B cell (primary cell): ENCODE measurements around the gene ATP2B3. TPM values are rescaled to one million over a fixed set of nuclear protein-coding genes. Genes with fewer than 3 reads are reported as not detected.

ENCODE experiments used
- ATAC-seq: fragments of 200-7000 bp; cut with Tn5 transposase; one replicate; pipeline ENCODE4 v1.10.0; 2021; ENCODE audit warnings: low read depth, mild to moderate bottlenecking, moderate number of reproducible peaks, moderate library complexity
- CTCF ChIA-PET: fragments of 350-600 bp; sonication (Branson Sonifier 250); formaldehyde crosslinking; loops from one replicate; lab custom pipeline; 2021; ENCODE audit warnings: antibody characterized with exemption, inconsistent platforms; lab: Charles Lee
- POLR2A ChIA-PET: fragments of 350-600 bp; sonication (Branson Sonifier 250); formaldehyde crosslinking; loops from one replicate; lab custom pipeline; 2021; ENCODE audit warnings: antibody characterized with exemption; lab: Charles Lee
- DNase-seq: peaks from one replicate; pipeline ENCODE4 v3.0.0; 2013
- H2AFZ ChIP-seq: 2 replicates; pipeline ENCODE4 v1.6.1; 2012; ENCODE audit warnings: mild to moderate bottlenecking, low read depth, low read length; ENCODE audit not compliant: insufficient read depth, poor library complexity, severe bottlenecking
- H3K27ac ChIP-seq, 2 donors: 1 replicate in 1 of 2; 2 replicates in 1 of 2; pipeline ENCODE4 v1.5.1; 2012 to 2013; ENCODE audit warnings: low read length in 2 of 2, mild to moderate bottlenecking in 2 of 2, moderate library complexity in 1 of 2
- H3K27me3 ChIP-seq, 4 experiments: fragments of 200-600 bp in 1 of 4; sonication (generic) in 1 of 4; replicated peaks in 1 of 4; 1 replicate in 2 of 4; 2 replicates in 2 of 4; pipeline versions ENCODE4 v1.6.1 to v1.7.0; 2013 to 2016; ENCODE audit warnings: low read length in 3 of 4, mild to moderate bottlenecking in 2 of 4, mixed read lengths in 1 of 4, moderate library complexity in 1 of 4; ENCODE audit not compliant: insufficient read depth in 4 of 4, control insufficient read depth in 3 of 4; ENCODE audit errors: control extremely low read depth in 1 of 4
- H3K36me3 ChIP-seq, 2 experiments: replicated peaks in 1 of 2; 1 replicate in 1 of 2; 2 replicates in 1 of 2; pipeline versions ENCODE4 v1.6.1 to v1.7.1; 2013; ENCODE audit warnings: low read length in 1 of 2; ENCODE audit not compliant: insufficient read depth in 2 of 2, control insufficient read depth in 1 of 2; ENCODE audit errors: control extremely low read depth in 1 of 2, extremely low read depth in 1 of 2
- H3K4me1 ChIP-seq, 2 donors: fragments of 200-600 bp in 1 of 2; sonication (generic) in 1 of 2; 1 replicate in 1 of 2; 2 replicates in 1 of 2; pipeline versions ENCODE4 v1.5.1 to v1.6.1; 2013 to 2017; ENCODE audit warnings: low read length in 2 of 2; ENCODE audit not compliant: control insufficient read depth in 2 of 2, insufficient read depth in 2 of 2
- H3K4me2 ChIP-seq: replicated peaks from 2 replicates; pipeline ENCODE3; 2012; ENCODE audit warnings: mild to moderate bottlenecking, low read depth, low read length; ENCODE audit not compliant: poor library complexity, severe bottlenecking
- H3K4me3 ChIP-seq, 5 experiments: fragments of 200-600 bp in 1 of 5; sonication (generic) in 1 of 5; 1 replicate in 3 of 5; 2 replicates in 2 of 5; pipeline versions ENCODE4 v1.5.1 to v1.7.0; 2011 to 2016; ENCODE audit warnings: low read length in 4 of 5, mild to moderate bottlenecking in 4 of 5, low read depth in 2 of 5, control low read depth in 1 of 5, moderate library complexity in 1 of 5; ENCODE audit not compliant: insufficient read depth in 1 of 5; ENCODE audit errors: control extremely low read depth in 1 of 5, extremely low read depth in 1 of 5
- H3K79me2 ChIP-seq: fragments of 200-600 bp; sonication (generic); one replicate; pipeline ENCODE4 v1.6.0; 2016; ENCODE audit warnings: low read length; ENCODE audit not compliant: control insufficient read depth, insufficient read depth
- H3K9ac ChIP-seq: fragments of 200-600 bp; sonication (generic); 2 replicates; pipeline ENCODE4 v1.6.1; 2017; ENCODE audit warnings: mild to moderate bottlenecking, low read length, moderate library complexity
- H3K9me3 ChIP-seq, 3 donors: one replicate each; pipeline versions ENCODE4 v1.6.1 to v1.7.1; 2013; ENCODE audit warnings: low read length in 2 of 3; ENCODE audit not compliant: control insufficient read depth in 2 of 3, insufficient read depth in 1 of 3; ENCODE audit errors: control extremely low read depth in 1 of 3
- H4K20me1 ChIP-seq: 2 replicates; pipeline ENCODE4 v1.6.0; 2012; ENCODE audit warnings: mild to moderate bottlenecking, low read length; ENCODE audit not compliant: insufficient read depth, control insufficient read depth, poor library complexity, severe bottlenecking
- H3K27ac Mint-ChIP-seq: one replicate; pipeline ENCODE4 v1.8.0; 2021; ENCODE audit warnings: mixed read lengths
- H3K27me3 Mint-ChIP-seq: one replicate; pipeline ENCODE4 v1.8.0; 2021; ENCODE audit warnings: mixed read lengths
- H3K4me1 Mint-ChIP-seq: one replicate; pipeline ENCODE4 v1.8.0; 2021; ENCODE audit warnings: mixed read lengths
- H3K4me3 Mint-ChIP-seq: one replicate; pipeline ENCODE4 v1.8.0; 2021; ENCODE audit warnings: mixed read lengths
- H3K9me3 Mint-ChIP-seq: one replicate; pipeline ENCODE4 v1.8.0; 2022; ENCODE audit warnings: mixed read lengths; ENCODE audit not compliant: insufficient read depth
- EZH2 ChIP-seq: IDR thresholded peaks from 2 replicates; pipeline ENCODE4 v1.6.1; 2012; ENCODE audit warnings: borderline replicate concordance, low read depth, mild to moderate bottlenecking, moderate library complexity, low read length; ENCODE audit not compliant: insufficient read depth, poor library complexity, severe bottlenecking
- WGBS: methylation state at CpG from one replicate; pipeline ENCODE4 v1.1.5; 2013; ENCODE audit warnings: missing lambda C conversion rate; ENCODE audit not compliant: insufficient coverage; 5-methylcytosine and 5-hydroxymethylcytosine counted together
- intact Hi-C: fragments of 100-400 bp; cut with micrococcal nuclease; formaldehyde crosslinking; loops from one replicate; pipeline ENCODE4 v1.10.0; 2022
- polyA plus RNA-seq: library from polyadenylated mRNA; depleted of rRNA; stranded (reverse); fragments of >200 nt; gene quantifications from 2 replicates; pipeline ENCODE4 v1.2.3, GENCODE V29; 2012
- total RNA-seq, 2 donors: library from RNA; stranded (reverse); fragments of 120-200 nt in 1 of 2; gene quantifications; 1 replicate in 1 of 2; 2 replicates in 1 of 2; pipeline versions ENCODE4 v1.2.3 to v1.2.4, GENCODE V29; 2013 to 2022
- TF ChIP-seq, protein P1 (sequence below): fragments of 200-600 bp; IDR thresholded peaks from one replicate; pipeline ENCODE4 v1.8.0; 2022; ENCODE audit warnings: antibody characterized with exemption, mild to moderate bottlenecking

The ATP2B3 gene
- total and polyA plus RNA-seq, 2 donors (not counting 1 experiment from before 2014, with no cell fraction given) = not detected

DNA sequence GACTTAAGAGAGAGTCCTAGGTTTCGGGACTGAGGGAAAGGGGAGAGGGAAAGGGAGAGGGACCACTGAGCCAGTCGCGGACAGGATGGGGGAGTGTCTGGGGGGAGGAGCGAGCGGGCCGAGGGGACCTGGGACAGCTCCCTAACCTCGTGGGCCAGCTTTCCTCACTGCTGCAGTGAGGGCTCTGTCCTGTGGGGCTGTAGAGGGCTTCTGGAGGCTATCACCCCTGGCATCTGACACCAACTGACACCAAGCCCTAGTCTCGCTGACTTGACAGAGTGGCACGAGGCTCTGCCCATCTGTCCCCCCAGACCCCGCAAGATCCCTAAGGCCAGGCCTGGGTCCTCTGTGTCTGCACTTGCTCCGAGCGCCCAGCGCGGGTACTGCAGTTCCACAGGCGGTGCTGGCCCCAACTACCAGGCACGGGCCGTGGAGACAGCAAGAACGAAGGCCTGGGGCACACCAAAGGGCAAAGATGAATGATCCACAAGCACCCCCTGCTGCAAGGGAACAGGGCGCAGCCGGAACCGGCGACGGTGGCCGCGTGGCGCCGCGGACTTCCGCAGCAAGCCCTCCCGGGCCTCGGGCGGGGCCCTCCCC is 47.5 kb upstream of the ATP2B3 start:
- POLR2A ChIA-PET = interaction anchor here (0.6 kb wide), 1 partner anchor 197 kb away, joined by 5 read pairs; no protein-coding TSS in a partner anchor
- Histone ChIP-seq H4K20me1 (no peaks in the 10 kb centered on the region), H3K27ac (no peak overlapping the region), H3K79me2 (peaks cover 28% of the 10 kb centered on the region), H3K4me1 (peaks cover 5 to 18% of the 10 kb centered on the region in 2 donors), H3K9ac (peak overlapping the region; percentile 72), H3K4me2 (peak overlapping the region; percentile 83), H2AFZ (peak overlapping the region; percentile 79), H3K36me3 (no peaks in the 10 kb centered on the region), H3K4me3 (peak overlapping the region; percentile 32 to 73 (median 66)), H3K27me3 (no peaks in the 10 kb centered on the region), H3K9me3 (no peaks in the 10 kb centered on the region)
- no peak for TF ChIP-seq EZH2
- TF ChIP-seq, protein P1, sequence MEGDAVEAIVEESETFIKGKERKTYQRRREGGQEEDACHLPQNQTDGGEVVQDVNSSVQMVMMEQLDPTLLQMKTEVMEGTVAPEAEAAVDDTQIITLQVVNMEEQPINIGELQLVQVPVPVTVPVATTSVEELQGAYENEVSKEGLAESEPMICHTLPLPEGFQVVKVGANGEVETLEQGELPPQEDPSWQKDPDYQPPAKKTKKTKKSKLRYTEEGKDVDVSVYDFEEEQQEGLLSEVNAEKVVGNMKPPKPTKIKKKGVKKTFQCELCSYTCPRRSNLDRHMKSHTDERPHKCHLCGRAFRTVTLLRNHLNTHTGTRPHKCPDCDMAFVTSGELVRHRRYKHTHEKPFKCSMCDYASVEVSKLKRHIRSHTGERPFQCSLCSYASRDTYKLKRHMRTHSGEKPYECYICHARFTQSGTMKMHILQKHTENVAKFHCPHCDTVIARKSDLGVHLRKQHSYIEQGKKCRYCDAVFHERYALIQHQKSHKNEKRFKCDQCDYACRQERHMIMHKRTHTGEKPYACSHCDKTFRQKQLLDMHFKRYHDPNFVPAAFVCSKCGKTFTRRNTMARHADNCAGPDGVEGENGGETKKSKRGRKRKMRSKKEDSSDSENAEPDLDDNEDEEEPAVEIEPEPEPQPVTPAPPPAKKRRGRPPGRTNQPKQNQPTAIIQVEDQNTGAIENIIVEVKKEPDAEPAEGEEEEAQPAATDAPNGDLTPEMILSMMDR = no peak
- ATAC-seq = peak; percentile 18
- Mint-ChIP-seq H3K27me3 (no peaks in the 10 kb centered on the region), H3K27ac (peak overlapping the region; percentile 82), H3K9me3 (no peaks in the 10 kb centered on the region), H3K4me1 (peaks cover 16% of the 10 kb centered on the region), H3K4me3 (peak overlapping the region; percentile 88)
- no peak for DNase-seq
- intact Hi-C loops = loop anchor here (1.0 kb wide), 2 partner anchors 511 to 529 kb away; no protein-coding TSS in a partner anchor
- CTCF ChIA-PET = interaction anchor here (0.8 to 4.9 kb wide), 4 partner anchors 13 to 509 kb away, joined by 3 to 27 read pairs (median 4); no protein-coding TSS in a partner anchor
- WGBS = under 1% methylated on average over 21 of the region's 32 CpGs
